BLaER1 (cell line): ENCODE results near the gene FBXO21.
"Not testable (repeated sequence)": the region's sequence is repeated elsewhere in the genome, so short reads cannot be mapped to it uniquely, and the experiment has no call there.

Experiments used
- H3K27ac ChIP-seq: shearing (Covaris generic); formaldehyde crosslinking; 2 replicates; pipeline ENCODE4 v1.8.1; 2022
- H3K27me3 ChIP-seq: shearing (Covaris generic); formaldehyde crosslinking; 2 replicates; pipeline ENCODE4 v1.8.1; 2022
- H3K36me3 ChIP-seq: shearing (Covaris generic); formaldehyde crosslinking; 2 replicates; pipeline ENCODE4 v1.8.1; 2022
- H3K4me1 ChIP-seq: shearing (Covaris generic); formaldehyde crosslinking; 2 replicates; pipeline ENCODE4 v1.8.1; 2022
- H3K4me2 ChIP-seq: shearing (Covaris generic); formaldehyde crosslinking; 2 replicates; pipeline ENCODE4 v1.8.1; 2022
- H3K4me3 ChIP-seq: shearing (Covaris generic); formaldehyde crosslinking; 2 replicates; pipeline ENCODE4 v1.8.1; 2022
- H3K9ac ChIP-seq: shearing (Covaris generic); formaldehyde crosslinking; 2 replicates; pipeline ENCODE4 v1.8.1; 2022
- H3K9me3 ChIP-seq: shearing (Covaris generic); formaldehyde crosslinking; 2 replicates; pipeline ENCODE4 v1.8.1; 2022
- H4K20me1 ChIP-seq: shearing (Covaris generic); formaldehyde crosslinking; 2 replicates; pipeline ENCODE4 v1.8.1; 2022
- Cebpa-rat ChIP-seq: shearing (Covaris generic); IDR thresholded peaks from 2 replicates; pipeline ENCODE4 v1.8.1; 2022

The FBXO21 gene

DNA sequence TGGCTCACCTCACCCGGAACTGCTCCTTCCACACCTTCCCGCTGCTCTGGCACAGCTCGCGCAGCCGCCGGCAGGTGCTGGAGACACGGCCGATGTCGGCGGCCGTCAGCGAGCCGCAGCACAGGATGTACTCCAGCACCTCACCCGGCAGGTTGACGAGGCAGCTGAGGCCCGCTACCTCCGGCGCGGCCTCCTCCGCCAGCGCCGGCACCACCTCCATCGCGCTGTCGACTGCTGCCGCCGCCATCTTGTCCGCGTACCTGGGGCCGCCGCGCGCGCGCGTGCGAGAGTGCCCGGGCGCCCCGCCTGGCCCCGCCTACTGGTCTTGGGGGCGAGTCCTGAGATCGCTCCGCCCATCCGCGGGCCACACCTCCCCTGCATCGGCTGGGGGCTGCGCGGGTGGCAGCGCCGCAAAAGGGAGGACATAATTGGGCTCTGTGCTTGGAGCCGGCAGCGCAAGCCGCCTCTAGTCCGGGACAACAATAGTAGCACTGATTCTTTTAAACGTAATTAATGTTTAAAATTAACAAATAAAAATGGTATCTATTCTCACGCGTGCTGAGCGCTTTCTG lies at the start of gene FBXO21:
TSS of gene FBXO21 (minus strand) at position 261 of the 572 bp plus-strand sequence. CDS start at position 247, 14 bp downstream.
- Histone ChIP-seq H3K4me3 (peak within 1 kb of the TSS; percentile 87), H3K9me3 (peaks cover 8% of the 10 kb centered on the region), H4K20me1 (peaks cover 17% of the 10 kb centered on the region), H3K9ac (peak within 1 kb of the TSS; percentile 90), H3K36me3 (peaks cover 28% of the 10 kb centered on the region), H3K4me2 (peak within 1 kb of the TSS; percentile 92), H3K4me1 (peaks cover 20% of the 10 kb centered on the region), H3K27me3 (no peaks in the 10 kb centered on the region), H3K27ac (peak within 1 kb of the TSS; percentile 86)
- TF ChIP-seq Cebpa-rat = no peak

DNA sequence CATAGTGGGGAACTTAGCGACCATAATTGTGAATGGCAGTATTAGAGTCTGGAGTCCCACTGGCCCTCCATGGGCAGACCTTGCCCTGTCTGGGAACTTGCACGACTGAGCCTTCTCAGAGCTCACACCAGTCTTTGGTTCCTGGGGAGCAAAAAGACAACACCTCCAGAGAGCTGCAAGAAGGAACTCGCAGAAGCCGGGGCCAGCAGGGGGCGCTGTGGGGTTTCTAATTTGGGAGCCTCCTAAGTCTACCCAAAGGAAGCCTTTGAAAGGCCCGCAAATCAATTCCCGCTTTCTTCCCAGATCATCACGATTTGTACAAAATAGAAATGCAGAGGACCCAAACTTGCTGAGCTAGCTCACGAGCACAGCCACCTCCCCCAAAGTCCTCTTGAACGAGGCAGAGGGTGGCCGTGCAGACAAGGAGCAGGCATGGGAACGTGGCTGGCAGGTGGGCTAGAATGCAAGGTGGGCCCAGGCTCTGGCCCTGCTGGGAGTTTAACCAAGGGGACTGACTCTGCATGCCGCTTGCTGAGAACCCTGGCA lies 46.3 kb upstream of the FBXO21 start:
- H3K4me3 ChIP-seq = no peak overlapping the region
- no peak overlapping the region for H3K9ac ChIP-seq
- no peaks in the 10 kb centered on the region for H3K36me3 ChIP-seq
- H3K27ac ChIP-seq = no peak overlapping the region
- H3K4me1 ChIP-seq = no peaks in the 10 kb centered on the region
- H3K27me3 ChIP-seq = no peaks in the 10 kb centered on the region
- H3K9me3 ChIP-seq = no peaks in the 10 kb centered on the region
- no peak overlapping the region for H3K4me2 ChIP-seq
- H4K20me1 ChIP-seq = no peaks in the 10 kb centered on the region
- TF ChIP-seq Cebpa-rat = no peak

DNA sequence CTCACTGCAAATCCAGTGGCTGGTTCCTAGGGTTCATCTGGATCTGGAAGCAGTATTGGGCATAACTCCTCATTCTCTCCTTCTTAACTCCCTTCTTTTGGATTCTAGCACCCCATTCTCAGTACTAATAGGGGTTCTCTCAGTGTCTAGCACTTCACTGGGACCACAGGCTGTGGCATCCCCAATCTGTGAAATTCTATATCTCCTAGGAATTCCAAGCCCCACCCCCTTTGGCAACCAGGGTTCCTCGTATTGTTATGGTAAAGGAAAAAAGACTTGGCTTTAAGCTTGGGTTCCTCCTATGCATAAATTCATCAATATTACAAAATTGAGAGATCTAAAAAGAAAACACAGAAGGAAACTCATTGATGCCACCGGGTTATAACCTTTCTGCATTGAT lies 45.0 kb upstream of the FBXO21 start:
- Histone ChIP-seq H4K20me1 (no peaks in the 10 kb centered on the region), H3K9ac (no peak overlapping the region), H3K27ac (no peak overlapping the region), H3K4me3 (no peak overlapping the region), H3K4me2 (no peak overlapping the region), H3K27me3 (no peaks in the 10 kb centered on the region), H3K4me1 (no peaks in the 10 kb centered on the region), H3K36me3 (no peaks in the 10 kb centered on the region), H3K9me3 (no peaks in the 10 kb centered on the region)
- no peak for TF ChIP-seq Cebpa-rat

GRCh38 chr12:117234441-117234840 lies 44.2 kb upstream of the FBXO21 start:
- H3K4me2 ChIP-seq = no peak overlapping the region
- TF ChIP-seq Cebpa-rat = no peak
- H3K4me1 ChIP-seq = no peaks in the 10 kb centered on the region
- H3K9me3 ChIP-seq = no peaks in the 10 kb centered on the region
- H3K36me3 ChIP-seq = no peaks in the 10 kb centered on the region
- H3K4me3 ChIP-seq = no peak overlapping the region
- no peaks in the 10 kb centered on the region for H3K27me3 ChIP-seq
- H3K9ac ChIP-seq = no peak overlapping the region
- no peak overlapping the region for H3K27ac ChIP-seq
- H4K20me1 ChIP-seq = no peaks in the 10 kb centered on the region

DNA sequence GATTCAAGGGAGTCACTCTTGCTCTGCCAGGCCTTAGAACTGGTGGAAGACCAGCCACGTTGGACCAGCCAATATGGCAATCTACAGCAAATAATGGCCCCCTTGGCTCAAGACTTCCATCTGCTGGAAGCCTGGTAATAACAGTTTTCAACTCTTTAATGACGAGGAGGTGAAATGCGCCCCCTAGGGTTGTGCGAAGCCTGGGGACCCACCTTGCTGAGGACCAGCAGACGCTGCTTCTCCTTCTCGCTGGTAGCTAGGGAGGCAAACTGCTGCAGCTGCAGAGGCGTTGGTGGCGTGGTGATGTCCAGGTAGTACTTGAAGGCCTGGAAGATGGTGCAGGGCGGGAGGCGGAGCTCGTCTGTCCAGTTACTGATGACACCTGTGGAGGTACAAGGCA lies 41.5 kb upstream of the FBXO21 start:
- no peak overlapping the region for H3K9ac ChIP-seq
- H3K4me2 ChIP-seq = no peak overlapping the region
- H3K27me3 ChIP-seq = no peaks in the 10 kb centered on the region
- H3K4me1 ChIP-seq = no peaks in the 10 kb centered on the region
- H4K20me1 ChIP-seq = no peaks in the 10 kb centered on the region
- H3K4me3 ChIP-seq = no peak overlapping the region
- no peaks in the 10 kb centered on the region for H3K36me3 ChIP-seq
- H3K9me3 ChIP-seq = no peaks in the 10 kb centered on the region
- no peak for TF ChIP-seq Cebpa-rat
- no peak overlapping the region for H3K27ac ChIP-seq

DNA sequence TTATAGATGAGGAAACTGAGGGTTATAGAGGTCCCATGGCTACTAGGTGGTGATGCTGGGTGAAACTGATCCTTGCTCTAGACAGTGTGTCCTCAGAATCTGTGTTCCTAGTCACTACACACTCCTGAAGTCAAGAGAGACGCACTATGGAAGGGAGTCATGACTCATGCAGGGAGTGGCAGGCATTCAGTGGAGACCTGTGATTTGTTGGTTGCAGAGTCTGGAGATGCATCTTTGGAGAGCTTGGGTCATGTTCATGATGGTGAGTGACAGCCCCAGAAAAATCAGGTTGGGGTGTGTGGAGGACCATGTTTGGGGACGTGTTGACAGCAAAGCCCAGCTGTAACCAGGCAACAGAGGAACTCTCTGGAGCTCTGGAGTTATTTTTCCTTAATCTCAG lies 38.0 kb upstream of the FBXO21 start:
- Histone ChIP-seq H3K9ac (no peak overlapping the region), H3K4me3 (no peak overlapping the region), H3K4me2 (no peak overlapping the region), H3K27me3 (no peaks in the 10 kb centered on the region), H3K4me1 (no peaks in the 10 kb centered on the region), H3K27ac (no peak overlapping the region), H3K36me3 (no peaks in the 10 kb centered on the region), H4K20me1 (no peaks in the 10 kb centered on the region), H3K9me3 (no peaks in the 10 kb centered on the region)
- TF ChIP-seq Cebpa-rat = no peak

DNA sequence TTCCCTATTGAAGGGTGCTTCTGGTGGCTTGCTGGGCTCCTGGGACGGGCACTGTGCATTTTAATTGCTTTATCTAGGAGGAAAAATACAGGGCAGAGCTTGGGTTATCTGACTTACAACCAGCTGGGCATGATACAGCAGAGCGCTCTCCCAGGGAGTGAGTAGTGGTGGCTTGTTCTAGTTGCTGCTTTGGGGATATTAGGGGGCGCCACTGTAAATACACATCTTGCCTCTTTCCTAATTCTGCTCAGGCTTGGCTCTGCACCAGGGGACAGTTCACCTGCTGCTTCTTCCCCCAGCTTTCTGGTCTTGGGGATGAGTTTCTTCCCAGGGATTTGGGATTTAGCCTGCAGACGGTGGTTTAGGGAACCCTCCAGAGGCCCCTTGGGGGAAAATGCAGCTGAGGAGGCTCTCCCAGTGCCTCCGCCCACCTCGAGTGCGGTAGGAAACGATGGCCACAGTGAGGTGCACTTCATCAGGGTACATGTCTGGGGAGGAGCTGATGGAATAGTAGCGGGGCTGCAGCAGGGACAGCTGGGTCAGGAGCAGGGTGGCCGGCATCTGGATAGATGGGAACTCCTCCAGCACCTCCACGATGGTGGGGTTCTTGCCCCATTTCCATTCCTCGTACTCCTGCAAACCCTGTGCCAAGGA lies 36.9 kb upstream of the FBXO21 start:
- Histone ChIP-seq H3K4me2 (no peak overlapping the region), H3K27me3 (no peaks in the 10 kb centered on the region), H3K9me3 (no peaks in the 10 kb centered on the region), H4K20me1 (no peaks in the 10 kb centered on the region), H3K4me1 (no peaks in the 10 kb centered on the region), H3K4me3 (no peak overlapping the region), H3K27ac (no peak overlapping the region), H3K36me3 (no peaks in the 10 kb centered on the region), H3K9ac (no peak overlapping the region)
- no peak for TF ChIP-seq Cebpa-rat

DNA sequence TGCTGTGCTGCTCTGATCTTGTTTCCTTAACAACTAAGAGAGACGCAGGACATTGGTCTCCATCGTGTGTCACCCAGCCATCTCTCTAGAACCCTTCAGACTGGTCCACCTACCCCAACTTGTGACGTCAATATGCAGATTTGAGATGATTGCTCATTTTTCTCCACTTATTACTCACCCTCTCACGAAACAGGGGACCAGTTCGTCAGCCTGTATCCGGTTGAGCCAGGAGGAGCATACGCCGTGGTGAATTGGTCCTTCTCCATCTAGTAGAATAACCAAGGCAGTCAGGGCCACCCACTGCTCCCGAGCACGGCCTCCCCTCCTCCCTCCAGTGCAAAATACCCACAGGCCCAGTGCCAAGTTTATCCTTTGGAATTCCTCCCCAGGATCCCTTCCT lies 36.2 kb upstream of the FBXO21 start:
- Histone ChIP-seq H3K4me1 (no peaks in the 10 kb centered on the region), H3K4me3 (no peak overlapping the region), H3K36me3 (no peaks in the 10 kb centered on the region), H3K4me2 (no peak overlapping the region), H3K27ac (no peak overlapping the region), H3K9ac (no peak overlapping the region), H3K9me3 (no peaks in the 10 kb centered on the region), H3K27me3 (no peaks in the 10 kb centered on the region), H4K20me1 (no peaks in the 10 kb centered on the region)
- no peak for TF ChIP-seq Cebpa-rat

- no peak overlapping the region for H3K27ac ChIP-seq
- no peak for TF ChIP-seq Cebpa-rat
- H3K4me3 ChIP-seq = no peak overlapping the region
Observed at GRCh38 chr12:117225179-117225578, 34.9 kb upstream of the FBXO21 start.

GRCh38 chr12:117220947-117221346 lies 30.7 kb upstream of the FBXO21 start:
- not testable (repeated sequence) for H3K4me2 ChIP-seq, H4K20me1 ChIP-seq, H3K4me1 ChIP-seq, H3K4me3 ChIP-seq, H3K9ac ChIP-seq, H3K27ac ChIP-seq, H3K9me3 ChIP-seq, H3K27me3 ChIP-seq, H3K36me3 ChIP-seq

More at GRCh38 chr12:117225179-117225578, 34.9 kb upstream of the FBXO21 start:
- Histone ChIP-seq H3K9ac (no peak overlapping the region), H3K4me1 (no peaks in the 10 kb centered on the region), H3K4me2 (no peak overlapping the region), H3K36me3 (no peaks in the 10 kb centered on the region), H3K9me3 (no peaks in the 10 kb centered on the region), H3K27me3 (no peaks in the 10 kb centered on the region), H4K20me1 (no peaks in the 10 kb centered on the region)
